Neural progenitor cell (in vitro differentiated cells): ENCODE measurements around the gene SRGAP2C.
"Not testable (repeated sequence)": the region's sequence is repeated elsewhere in the genome, so short reads cannot be mapped to it uniquely, and the experiment has no call there.

Experiments
- CTCF ChIP-seq: fragments of 200-600 bp; sonication (generic); IDR thresholded peaks from 2 replicates; pipeline ENCODE4 v1.5.1; 2017; ENCODE audit warnings: antibody characterized with exemption, mild to moderate bottlenecking
- EZH2 ChIP-seq: fragments of 200-600 bp; sonication (generic); IDR thresholded peaks from 2 replicates; pipeline ENCODE4 v1.6.1; 2017; ENCODE audit warnings: antibody characterized with exemption, mild to moderate bottlenecking, moderate library complexity
- EZH2phosphoT487 ChIP-seq: fragments of 200-600 bp; sonication (generic); IDR thresholded peaks from 2 replicates; pipeline ENCODE4 v1.6.1; 2017; ENCODE audit warnings: antibody characterized with exemption

GRCh38 chr1:121278202-121278601 is 93.4 kb downstream of the SRGAP2C start:
- not testable (repeated sequence) for TF ChIP-seq CTCF, EZH2, EZH2phosphoT487
